CD4-positive, alpha-beta T cell treated with Interleukin-15 for 4 hours (primary cell): ENCODE measurements around the gene CASP3.
"Not testable (repeated sequence)": the region's sequence is repeated elsewhere in the genome, so short reads cannot be mapped to it uniquely, and the experiment has no call there.

Source experiments
- DNase-seq: peaks from one replicate; pipeline ENCODE4 v3.0.0-alpha.2; 2020; ENCODE audit warnings: low spot score

CASP3 gene

DNA sequence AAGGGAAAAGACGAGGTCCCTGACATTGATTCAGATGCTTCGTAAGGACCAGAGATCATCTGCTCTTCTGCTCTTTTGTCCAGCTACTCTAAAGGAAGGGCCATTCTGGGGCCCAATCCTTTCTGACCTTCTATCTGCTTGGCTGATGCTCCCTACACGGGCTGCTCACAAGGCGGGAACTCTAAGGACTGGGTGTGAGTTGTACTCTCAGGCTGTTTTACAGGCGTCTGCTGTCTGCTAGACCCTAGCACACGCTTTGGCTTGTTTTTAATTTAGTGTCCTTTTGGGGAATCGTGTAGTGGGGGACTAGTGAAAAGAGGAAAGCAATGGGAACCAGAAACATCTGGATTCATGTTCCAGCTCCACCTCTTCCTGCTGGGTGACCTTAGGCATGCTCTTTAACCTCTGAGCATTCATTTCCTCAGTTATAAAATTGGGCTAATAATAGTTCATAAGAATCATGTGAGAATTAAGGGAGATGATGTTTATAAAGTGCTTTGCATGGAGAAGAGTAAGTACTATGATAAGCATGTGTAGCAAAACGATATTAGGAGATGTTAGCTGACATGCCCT, 53.1 kb downstream of the CASP3 start:
- DNase-seq: no peak

DNA sequence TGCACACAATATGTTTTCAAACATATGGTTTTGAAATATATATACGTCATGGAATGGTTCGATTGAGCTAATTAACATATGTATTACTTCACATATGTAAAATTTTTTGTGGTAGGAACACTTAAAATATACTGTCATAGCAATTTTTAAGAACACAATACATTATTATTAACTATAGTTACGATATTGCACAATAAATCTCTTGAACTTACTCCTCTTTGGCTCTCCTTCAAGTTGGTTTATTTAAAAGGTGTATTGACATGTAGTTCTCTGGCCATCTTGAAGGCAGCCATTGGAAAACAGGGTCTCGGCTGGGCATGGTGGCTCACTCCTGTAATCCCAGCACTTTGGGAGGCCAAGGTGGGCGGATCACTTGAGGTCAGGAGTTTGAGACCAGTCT, 53.8 kb downstream of the CASP3 start:
- DNase-seq: no peak

DNA sequence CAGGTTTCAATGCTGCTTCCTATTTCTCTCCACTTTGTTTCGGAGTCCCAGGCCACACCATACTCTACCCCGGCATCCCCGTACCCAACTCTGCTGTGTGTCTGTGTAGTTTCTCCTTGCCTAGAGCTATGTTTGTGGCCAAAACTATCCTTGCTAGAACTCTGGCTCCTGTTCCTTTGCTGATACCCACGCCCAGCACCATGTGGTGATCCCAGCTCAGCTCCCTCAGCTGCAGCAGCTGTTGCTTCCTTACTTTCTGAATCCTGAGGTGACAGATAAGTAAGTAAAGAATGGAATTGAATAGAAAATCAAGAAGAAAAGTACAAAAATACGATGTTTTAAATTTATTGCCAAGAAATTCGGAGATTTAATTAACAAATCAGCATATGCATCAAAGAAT, 55.8 kb downstream of the CASP3 start:
- DNase-seq: no peak

DNA sequence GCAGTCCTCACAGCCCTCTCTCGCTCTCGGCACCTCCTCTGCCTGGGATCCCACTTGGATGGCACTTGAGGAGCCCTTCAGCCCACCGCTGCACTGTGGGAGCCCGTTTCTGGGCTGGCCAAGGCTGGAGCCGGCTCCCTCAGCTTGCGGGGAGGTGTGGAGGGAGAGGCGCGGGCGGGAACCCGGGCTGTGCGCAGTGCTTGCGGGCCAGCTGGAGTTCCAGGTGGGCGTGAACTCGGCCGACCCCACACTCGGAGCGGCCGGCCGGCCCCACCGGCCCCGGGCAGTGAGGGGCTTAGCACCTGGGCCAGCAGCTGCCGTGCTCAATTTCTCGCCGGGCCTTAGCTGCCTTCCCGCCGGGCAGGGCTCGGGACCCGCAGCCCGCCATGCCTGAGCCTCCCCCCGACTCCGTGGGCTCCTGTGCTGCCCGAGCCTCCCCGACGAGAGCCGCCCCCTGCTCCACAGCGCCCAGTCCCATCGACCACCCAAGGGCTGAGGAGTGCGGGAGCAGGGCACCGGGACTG, 57.4 kb downstream of the CASP3 start:
- DNase-seq: not testable (repeated sequence)

DNA sequence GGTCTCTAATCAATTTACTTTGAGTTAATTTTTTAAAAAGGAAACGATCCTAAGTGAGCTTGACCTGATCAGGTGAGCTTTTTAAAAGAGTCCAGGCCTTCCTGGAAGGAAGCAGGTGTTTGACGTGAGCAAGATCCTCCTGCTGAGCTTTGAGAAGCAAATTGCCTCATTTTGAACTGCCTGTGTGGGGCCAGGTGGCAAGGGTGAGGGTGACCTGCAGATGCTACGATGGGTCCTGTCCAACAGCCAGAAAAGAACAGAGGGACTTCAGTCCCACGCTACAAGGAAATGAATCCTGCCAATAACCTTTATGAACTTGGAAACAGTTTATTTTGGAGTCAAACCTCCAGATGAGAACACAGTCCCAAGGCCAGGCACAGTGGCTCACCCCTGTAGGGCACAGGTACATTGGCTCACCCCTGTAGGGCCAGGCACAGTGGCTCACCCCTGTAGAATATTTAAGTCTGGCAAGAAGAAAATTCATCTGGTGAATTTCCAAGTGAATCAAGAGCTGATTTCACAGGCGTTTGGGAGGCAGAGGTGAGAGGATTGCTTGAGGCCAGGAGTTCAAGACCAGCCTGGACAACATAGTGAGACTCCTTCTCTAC, 58.1 kb downstream of the CASP3 start:
- no peak for DNase-seq

DNA sequence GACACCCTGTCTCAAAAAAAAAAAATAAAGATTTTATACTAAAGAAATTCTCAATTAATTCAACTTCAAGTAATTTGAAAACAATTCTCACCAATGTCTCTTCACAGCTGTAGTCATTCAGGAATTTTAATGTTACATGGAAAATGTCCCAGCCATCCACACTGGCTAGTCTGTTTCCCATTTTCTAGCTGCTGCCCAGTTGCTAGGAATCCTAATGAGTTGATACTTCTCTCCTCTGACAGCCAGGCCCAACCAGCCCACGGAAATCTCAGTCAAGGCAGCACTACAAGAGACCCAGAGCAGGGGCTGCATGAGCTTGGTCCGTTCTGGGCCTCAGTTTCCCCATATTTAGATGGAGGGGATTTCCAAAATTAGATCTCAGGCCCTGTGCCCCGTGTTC, 59.1 kb downstream of the CASP3 start:
- no peak for DNase-seq

DNA sequence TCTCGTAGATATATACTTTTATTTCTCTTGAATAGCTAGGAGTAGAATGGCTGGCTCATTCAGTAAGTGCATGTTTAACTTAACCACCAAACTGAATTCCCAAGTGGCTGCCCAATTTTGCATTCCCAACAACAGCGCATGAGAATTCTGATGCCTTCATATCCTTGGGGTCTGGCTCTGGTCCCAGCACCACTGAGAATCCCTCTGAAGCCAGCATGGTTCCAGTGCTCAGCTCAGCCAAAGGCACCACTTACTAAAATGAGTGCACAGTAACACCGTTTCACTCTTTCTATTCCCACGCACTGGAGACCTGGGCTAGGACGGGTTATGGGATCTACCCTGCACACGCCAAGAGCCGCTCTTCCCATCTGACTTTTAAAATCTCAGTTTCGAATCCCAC, 60.4 kb downstream of the CASP3 start:
- DNase-seq: no peak

DNA sequence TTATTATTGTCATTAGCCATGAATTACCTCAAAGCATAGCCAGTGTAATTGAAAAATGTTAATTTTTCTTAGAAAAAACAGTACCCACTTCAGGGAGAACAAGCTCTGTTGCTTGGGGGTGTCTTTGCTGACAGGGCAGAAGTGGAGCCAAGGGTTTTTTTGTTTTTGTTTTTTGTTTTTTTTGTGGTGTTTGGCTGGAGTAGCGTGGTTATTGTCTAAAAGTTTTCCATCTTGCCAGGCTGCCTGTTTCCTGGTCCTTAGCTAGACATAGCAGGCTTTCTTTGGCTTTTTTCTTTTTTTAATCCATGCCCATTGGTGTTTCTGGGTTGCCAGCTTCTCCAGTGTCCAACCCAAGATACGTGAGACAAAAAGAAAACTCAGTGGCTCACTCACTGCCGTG, 61.5 kb downstream of the CASP3 start:
- DNase-seq: no peak

DNA sequence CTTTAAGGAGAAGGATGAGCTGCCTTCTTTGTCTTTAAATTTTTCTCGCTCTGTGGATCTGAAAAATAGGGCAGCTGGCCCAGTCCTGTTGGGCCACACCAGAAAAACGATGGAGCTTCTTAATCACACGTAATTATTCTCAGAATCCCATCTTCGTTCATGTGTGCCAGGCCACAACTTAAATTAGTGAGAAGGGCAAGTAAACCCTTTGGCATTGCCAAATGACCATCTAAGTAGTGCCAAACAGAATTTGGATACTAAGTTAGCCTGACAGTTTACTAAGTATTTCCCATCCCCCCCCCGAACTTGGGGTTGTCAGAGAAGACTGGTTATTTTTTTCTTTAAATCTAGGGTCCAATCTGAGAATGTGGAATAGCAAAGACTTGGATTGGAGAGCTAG, 62.0 kb downstream of the CASP3 start:
- no peak for DNase-seq

DNA sequence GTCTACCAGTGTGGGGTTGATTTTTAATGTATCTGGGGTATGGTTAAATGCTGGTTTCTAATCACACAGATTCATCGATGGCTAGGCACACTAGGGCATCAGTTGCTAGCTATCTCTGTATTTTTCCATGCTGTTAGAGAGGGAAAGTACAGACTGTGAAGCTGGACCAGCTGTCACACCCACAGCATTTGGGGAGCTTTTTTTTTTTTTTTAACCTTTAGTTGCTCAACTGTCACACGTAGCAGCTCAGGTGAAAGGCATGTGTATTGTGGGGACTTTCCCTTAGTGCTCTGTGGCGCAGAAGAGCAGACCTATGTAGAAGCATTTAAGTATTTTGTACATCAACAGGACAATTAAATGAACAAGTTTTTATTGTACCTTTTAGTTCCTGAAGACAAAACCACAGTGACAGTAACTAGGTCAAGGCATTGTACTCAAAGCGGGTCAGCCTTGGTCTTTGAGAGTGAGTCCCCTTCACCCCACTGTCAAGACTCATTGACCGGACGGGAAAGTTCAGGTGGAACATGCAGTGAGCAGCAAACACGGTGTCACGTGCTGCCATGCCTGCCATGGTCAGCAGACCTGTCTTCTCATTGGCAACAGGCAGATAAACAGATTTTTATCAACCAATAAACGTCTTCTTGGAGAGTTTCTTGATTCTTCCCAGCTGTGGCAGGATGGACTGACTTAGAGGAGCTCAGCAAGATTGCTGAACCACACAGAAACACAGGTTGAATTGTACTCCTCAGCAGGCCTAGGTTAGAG, 65.3 kb downstream of the CASP3 start:
- no peak for DNase-seq
